ENCODE data around the gene SPRTN. TPM values are rescaled to one million over a fixed set of nuclear protein-coding genes. Genes with fewer than 3 reads are reported as not detected.

Gene SPRTN
- total and polyA plus RNA-seq, 2 donors (not counting 3 experiments of a cell fraction or from before 2014, with no cell fraction given) = 15.4 to 16.1 TPM

DNA sequence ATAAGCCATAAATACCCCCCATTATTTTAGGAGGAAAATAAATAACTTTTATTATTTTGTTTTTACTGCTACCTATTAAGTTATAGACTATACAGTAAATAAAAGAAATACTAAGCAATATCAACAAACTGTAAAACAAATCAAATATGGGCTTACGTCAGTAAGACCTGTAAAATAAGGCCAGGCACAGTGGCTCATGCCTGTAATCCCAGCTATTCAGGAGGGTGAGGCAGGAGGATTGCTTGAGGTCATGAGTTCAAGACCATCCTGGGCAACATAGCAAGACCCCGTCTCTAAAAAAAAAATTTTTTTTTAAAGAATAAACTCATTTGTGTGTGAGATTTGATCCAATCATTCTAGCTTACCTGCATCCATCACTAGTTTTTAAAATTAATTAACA is 66.2 kb downstream of the SPRTN start:
- H3K4me1 ChIP-seq (ENCODE audit: control insufficient read depth, extremely low read depth, insufficient read depth, low read length) = peaks cover 18% of the 10 kb centered on the region
- no peak for TF ChIP-seq GATA2 (IDR thresholded peaks at IDR 0.05; ENCODE audit: insufficient read depth, insufficient read length, low read depth, low read length)
- TF ChIP-seq POLR2A (IDR thresholded peaks at IDR 0.05; ENCODE audit: low read depth, low read length) = no peak
- TF ChIP-seq POLR2AphosphoS5 (IDR thresholded peaks at IDR 0.05; ENCODE audit: insufficient read depth, low read depth, low read length) = no peak
- TF ChIP-seq, protein P1, sequence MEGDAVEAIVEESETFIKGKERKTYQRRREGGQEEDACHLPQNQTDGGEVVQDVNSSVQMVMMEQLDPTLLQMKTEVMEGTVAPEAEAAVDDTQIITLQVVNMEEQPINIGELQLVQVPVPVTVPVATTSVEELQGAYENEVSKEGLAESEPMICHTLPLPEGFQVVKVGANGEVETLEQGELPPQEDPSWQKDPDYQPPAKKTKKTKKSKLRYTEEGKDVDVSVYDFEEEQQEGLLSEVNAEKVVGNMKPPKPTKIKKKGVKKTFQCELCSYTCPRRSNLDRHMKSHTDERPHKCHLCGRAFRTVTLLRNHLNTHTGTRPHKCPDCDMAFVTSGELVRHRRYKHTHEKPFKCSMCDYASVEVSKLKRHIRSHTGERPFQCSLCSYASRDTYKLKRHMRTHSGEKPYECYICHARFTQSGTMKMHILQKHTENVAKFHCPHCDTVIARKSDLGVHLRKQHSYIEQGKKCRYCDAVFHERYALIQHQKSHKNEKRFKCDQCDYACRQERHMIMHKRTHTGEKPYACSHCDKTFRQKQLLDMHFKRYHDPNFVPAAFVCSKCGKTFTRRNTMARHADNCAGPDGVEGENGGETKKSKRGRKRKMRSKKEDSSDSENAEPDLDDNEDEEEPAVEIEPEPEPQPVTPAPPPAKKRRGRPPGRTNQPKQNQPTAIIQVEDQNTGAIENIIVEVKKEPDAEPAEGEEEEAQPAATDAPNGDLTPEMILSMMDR (IDR thresholded peaks at IDR 0.05; ENCODE audit: extremely low read depth in 1 of 2, insufficient read depth in 1 of 2, low read depth in 1 of 2, low read length in 2 of 2) = no peak
- no peak for TF ChIP-seq FOS (IDR thresholded peaks at IDR 0.05; ENCODE audit: borderline replicate concordance, insufficient read depth, low read length)
- TF ChIP-seq EZH2 (IDR thresholded peaks at IDR 0.05; ENCODE audit: borderline replicate concordance, low read depth, low read length, severe bottlenecking) = no peak
- no peak for TF ChIP-seq JUN (IDR thresholded peaks at IDR 0.05; ENCODE audit: borderline replicate concordance, insufficient read depth, insufficient read length, low read depth)
- no peak for TF ChIP-seq MYC (IDR thresholded peaks at IDR 0.05; ENCODE audit: low read depth, low read length)
- TF ChIP-seq, protein P2, sequence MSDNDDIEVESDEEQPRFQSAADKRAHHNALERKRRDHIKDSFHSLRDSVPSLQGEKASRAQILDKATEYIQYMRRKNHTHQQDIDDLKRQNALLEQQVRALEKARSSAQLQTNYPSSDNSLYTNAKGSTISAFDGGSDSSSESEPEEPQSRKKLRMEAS (IDR thresholded peaks at IDR 0.05; ENCODE audit: insufficient read depth, insufficient read length) = no peak
- ChIA-PET POLR2A (no interaction called here), CTCF (interaction anchor here (0.8 to 1.3 kb wide), 3 partner anchors 10 to 30 kb away, joined by 3 to 5 read pairs (median 3); no protein-coding TSS in a partner anchor)
- dilution Hi-C loops (cut with MboI; ENCODE audit: extremely low pct_ligation_motif_present, low sequenced_read_pairs) (no loop called here), intact Hi-C loops (cut with micrococcal nuclease) (no loop called here)
- no peaks in the 10 kb centered on the region for H3K9me3 ChIP-seq (replicated peaks; ENCODE audit: control insufficient read depth, insufficient read depth, low read length)
- DNase-seq (ENCODE audit: low read depth, low spot score) (no peak), FAIRE-seq (no peak)
- no peak overlapping the region for H3K9ac ChIP-seq (replicated peaks; ENCODE audit: extremely low read depth, insufficient read depth, low read length)
- H3K4me2 ChIP-seq (ENCODE audit: insufficient read depth, low read length) = no peak overlapping the region
- H4K20me1 ChIP-seq (replicated peaks; ENCODE audit: control insufficient read depth, extremely low read depth, insufficient read depth, low read length) = peaks cover 3% of the 10 kb centered on the region
- no TSS peak for BruUV-seq (replicated peaks)
- H3K27ac ChIP-seq (ENCODE audit: insufficient read depth, low read depth, low read length) = no peak overlapping the region
- H3K27me3 ChIP-seq (ENCODE audit: control insufficient read depth in 2 of 2, insufficient read depth in 2 of 2, low read length in 2 of 2) = no peaks in the 10 kb centered on the region
- H3K9me1 ChIP-seq (replicated peaks; ENCODE audit: control insufficient read depth, extremely low read depth, insufficient read depth, low read length) = no peaks in the 10 kb centered on the region
- no peak overlapping the region for H3K4me3 ChIP-seq (replicated peaks in 1 of 3; ENCODE audit: insufficient read depth in 1 of 3, low read depth in 1 of 3, low read length in 3 of 3)
- peaks cover 73% of the 10 kb centered on the region for H3K79me2 ChIP-seq (ENCODE audit: control insufficient read depth, insufficient read depth, low read length)
- H2AFZ ChIP-seq (ENCODE audit: low read depth, low read length) = no peak overlapping the region
- peaks cover 0 to 2% of the 10 kb centered on the region in 2 experiments for H3K36me3 ChIP-seq (ENCODE audit: control insufficient read depth in 2 of 2, extremely low read depth in 1 of 2, insufficient read depth in 2 of 2, low read length in 2 of 2)

Other genes starting within 250 kb of the SPRTN start
- not detected in 2 replicates for gene TRIM67, start 176.2 kb upstream of the SPRTN start, total RNA-seq
- not detected in 2 replicates for gene TRIM67, start 176.2 kb upstream of the SPRTN start, polyA plus RNA-seq
- 44.1 and 51.4 TPM in 2 replicates for gene GNPAT, start 97.1 kb upstream of the SPRTN start, total RNA-seq
- 17.7 and 18.9 TPM in 2 replicates for gene GNPAT, start 97.1 kb upstream of the SPRTN start, polyA plus RNA-seq
- gene EXOC8, start 441 bp upstream of the SPRTN start, total RNA-seq = 12.6 and 13.2 TPM in 2 replicates
- 2.3 and 2.8 TPM in 2 replicates for gene EXOC8, start 441 bp upstream of the SPRTN start, polyA plus RNA-seq
- gene EGLN1, start 84.0 kb downstream of the SPRTN start, total RNA-seq = 37.4 and 38.1 TPM in 2 replicates
- 11.5 and 13.7 TPM in 2 replicates for gene EGLN1, start 84.0 kb downstream of the SPRTN start, polyA plus RNA-seq
- gene TSNAX, start 190.4 kb downstream of the SPRTN start, total RNA-seq = 26.3 and 26.4 TPM in 2 replicates
- 6.3 and 6.7 TPM in 2 replicates for gene TSNAX, start 190.4 kb downstream of the SPRTN start, polyA plus RNA-seq